Skin of body (tissue), 2 donors: ENCODE measurements around the gene RICTOR. TPM values are rescaled to one million over a fixed set of nuclear protein-coding genes. Genes with fewer than 3 reads are reported as not detected.
"Not testable (repeated sequence)": the region's sequence is repeated elsewhere in the genome, so short reads cannot be mapped to it uniquely, and the experiment has no call there.

Source experiments
- DNase-seq: peaks from one replicate; lab custom pipeline; 2025; lab: John Stamatoyannopoulos, UW
- total RNA-seq: library from RNA; depleted of rRNA; stranded (reverse); fragments of >200 nt; gene quantifications from one replicate; pipeline ENCODE4 v1.2.3, GENCODE V29; 2014

The RICTOR gene
- total RNA-seq, 1 donor from 2014 or later: 55.2 TPM

DNA sequence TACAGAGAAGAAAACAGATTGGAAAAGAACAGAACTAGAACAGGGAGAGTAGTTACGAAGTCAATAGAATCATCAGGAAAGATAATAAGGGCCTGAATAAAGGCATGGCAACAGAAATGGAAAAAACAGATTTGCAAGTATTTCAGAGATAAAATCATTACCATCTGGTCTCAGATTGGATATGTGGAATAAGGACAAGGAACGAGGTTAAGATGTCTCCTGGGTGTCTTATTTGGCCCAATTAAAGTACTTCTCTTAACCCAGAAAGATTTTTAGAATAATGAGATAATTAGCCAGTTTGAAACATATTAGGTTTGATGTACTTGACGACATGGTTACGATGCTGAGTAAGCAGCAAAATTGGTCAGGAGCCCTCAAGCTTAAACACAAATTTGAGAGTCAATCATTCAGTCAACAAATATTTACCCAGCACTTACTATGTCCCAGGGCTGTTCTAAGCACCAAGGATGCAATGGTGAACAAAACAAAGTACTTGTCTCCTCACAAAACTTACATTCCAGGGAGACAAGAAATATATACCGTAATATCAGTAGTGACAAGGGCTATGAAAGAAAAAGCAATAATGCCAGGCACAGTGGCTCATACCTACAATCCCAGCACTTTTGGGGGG, 18.3 kb downstream of the RICTOR start:
- DNase-seq: peak; percentile 60

DNA sequence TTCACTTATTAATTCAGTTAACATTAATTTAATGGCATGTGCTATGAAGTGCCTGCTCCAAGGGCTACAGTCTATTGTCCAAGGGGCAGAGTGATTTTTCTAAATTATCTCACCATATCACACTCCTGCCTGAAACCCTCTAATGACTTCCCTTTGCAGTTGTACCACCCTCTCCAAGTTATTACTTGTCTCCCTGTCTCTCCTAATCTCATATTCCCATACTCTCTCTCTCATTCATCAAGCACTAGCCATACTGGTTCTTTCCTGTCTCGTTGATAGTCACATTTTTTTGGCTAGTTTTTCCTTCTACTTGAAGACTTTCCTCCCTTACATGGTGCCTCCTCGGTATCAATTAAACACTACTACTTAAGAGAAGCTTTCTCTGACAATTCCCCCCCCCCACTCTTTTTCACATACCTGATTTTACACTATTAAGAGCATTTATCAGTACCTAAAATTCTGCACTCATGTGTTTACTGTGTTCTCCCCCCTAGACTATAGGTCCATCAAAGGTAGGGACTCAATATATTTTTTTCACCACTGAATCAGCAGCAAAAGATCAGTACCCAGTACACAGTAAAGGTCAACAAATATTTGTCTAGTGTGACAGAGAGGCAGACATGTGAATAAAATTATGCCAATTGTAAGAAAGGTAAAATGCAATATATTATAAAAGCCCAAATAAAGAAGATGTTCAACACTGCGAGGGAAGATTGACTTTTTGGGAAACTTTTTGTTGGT, 19.0 kb downstream of the RICTOR start:
- no peak for DNase-seq

DNA sequence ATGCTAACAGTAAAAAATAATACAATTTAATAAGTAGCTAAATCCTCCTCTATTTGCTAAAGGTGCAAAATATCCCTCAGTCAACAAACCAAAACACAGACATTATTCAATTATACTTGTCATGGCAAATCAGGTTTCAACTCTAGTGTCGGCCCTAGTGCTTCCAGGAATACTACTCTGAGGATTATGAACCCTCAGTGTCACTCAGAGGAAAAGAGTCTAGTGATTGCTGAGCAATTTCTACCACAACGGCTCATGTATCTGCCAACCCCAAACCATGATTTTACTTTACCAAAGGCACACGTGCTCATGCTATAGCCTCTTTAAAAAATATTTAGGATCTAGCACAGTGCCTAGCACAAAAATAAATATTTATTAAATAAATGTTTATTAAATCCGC, 21.0 kb downstream of the RICTOR start:
- no peak for DNase-seq

DNA sequence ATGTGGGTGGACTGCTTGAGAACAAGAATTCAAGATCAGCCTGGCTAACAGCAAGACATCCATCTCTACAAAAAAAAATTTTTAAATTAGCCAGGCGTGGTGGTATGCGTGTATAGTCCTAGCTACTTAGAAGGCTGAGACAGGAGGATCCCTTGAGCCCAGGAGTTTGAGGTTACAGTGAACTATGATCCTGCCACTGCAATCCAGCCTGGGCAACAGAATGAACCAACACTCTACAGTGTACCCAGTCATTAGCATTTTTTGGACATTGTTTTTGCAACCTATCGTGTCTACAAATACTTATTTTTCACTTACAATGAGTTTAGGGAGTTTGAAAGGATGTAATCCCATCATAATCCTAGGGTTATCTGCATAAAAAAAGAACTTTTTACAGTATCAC, 22.1 kb downstream of the RICTOR start:
- DNase-seq: no peak

DNA sequence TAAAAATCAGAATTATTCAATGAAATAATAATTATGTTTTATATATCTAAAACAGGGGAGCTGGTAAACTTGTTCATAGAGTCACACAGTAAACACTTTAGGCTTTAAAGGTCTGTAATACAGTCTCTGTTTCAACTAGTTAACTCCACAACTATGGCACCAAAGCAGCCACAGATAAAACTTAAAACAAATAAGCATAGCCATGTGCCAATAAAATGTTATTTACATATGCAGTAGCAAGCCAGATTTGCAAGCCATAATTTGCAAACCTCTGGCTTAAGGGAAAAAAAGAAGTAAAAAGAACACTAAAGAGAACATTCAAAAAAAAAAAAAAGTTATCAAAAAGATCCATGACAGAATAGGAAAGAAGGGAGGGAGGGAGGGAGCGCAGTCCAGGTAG, 24.9 kb downstream of the RICTOR start:
- no peak for DNase-seq

DNA sequence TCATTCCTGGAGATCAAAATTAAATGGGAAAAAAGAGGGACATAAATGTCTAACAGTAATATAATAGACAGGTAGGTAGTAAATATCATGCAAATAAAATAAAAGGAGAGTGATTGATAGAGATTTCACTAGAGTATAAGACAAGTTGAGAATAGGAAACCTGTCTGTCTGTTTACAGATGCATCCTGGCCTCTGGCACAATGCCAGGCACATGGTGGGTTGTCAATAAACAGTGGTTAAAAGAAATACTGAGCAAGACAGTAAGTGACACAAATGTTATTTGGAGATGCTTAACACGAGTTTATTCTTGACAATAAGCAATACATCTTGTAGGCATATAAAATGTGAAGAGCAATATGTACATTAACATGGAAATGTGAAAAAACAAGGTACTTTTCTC, 33.3 kb downstream of the RICTOR start:
- no peak for DNase-seq

DNA sequence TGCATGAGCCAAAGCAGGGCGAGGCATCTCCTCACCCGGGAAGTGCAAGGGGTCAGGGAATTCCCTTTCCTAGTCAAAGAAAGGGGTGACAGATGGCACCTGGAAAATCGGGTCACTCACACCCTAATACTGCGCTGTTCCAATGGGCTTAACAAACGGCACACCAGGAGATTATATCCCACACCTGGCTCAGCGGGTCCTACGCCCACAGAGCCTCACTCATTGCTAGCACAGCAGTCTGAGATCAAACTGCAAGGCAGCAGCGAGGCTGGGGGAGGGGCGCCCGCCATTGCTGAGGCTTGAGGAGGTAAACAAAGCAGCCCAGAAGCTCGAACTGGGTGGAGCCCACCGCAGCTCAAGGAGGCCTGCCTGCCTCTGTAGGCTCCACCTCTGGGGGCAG, 39.7 kb downstream of the RICTOR start:
- not testable (repeated sequence) for DNase-seq

DNA sequence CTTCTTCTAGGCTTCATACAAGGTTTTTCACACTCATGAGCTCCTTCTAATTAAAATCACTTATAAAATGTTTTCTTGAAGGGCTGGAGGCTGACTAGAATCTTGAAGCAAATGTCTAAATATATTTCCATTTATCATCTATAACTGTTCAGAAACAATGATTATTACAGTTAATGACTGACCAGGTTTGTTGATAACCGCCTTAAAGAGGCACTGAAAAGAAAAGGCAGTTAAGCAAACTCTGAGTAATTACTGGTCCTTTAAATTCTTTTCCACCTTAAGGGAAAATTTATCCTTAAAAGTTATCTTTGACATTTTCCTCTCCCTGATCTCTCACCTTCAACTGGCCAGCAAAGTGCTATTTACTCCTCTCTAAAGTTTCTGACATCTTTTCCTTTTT, 43.2 kb downstream of the RICTOR start:
- DNase-seq: no peak

DNA sequence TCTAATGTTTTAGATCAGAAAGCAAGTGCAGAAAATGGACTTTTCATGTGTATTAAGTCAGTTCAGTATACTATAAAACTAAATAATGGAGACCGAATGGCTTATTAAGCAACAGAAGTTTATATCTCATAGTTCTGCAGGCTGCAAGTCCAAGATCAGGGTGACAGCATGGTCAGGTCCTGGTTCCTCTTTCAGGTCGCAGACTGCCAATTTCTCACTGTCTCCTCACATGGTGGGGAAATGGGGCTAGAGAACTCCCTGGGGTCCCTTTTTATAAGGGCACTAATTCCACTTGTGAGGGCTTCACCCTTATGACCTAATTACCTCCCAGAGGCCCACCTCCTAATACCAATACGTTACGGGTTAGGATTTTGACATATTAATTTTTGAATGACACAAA, 48.7 kb downstream of the RICTOR start:
- DNase-seq: no peak

DNA sequence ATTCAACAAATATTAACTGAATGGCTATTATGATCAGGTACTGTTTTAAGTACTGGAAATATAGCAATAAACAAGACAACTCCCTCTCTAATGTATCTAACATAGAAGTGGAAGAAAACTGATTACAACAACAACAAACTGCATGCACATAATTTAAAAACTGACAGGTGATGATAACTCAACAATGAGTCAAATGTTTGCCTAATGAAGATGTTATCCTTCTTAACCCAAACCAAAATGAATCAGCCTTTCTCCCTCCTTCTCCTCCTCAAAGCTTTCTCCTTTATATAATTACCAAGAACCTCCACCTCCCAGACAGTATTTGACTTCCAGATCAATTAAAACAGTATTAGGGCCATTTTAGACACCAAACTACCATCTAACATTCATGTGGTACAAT, 49.3 kb downstream of the RICTOR start:
- no peak for DNase-seq

DNA sequence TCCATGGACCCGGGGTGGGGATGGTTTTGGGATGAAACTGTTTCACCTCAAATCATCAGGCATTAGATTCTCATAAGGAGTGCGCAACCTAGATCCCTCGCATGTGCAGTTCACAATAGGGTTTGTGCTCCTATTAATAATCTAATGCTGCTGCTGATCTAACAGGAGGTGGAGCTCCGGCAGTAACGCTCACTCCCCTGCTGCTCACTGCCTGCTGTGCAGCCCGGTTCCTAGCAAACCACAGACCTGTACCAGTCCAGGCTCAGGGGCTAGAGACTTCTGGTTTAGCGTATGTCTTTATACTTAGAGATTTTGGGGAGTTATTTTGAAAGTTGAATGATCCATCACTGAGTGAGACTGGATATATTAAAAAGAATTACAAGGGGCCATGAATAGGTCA, 50.2 kb downstream of the RICTOR start:
- DNase-seq: no peak

DNA sequence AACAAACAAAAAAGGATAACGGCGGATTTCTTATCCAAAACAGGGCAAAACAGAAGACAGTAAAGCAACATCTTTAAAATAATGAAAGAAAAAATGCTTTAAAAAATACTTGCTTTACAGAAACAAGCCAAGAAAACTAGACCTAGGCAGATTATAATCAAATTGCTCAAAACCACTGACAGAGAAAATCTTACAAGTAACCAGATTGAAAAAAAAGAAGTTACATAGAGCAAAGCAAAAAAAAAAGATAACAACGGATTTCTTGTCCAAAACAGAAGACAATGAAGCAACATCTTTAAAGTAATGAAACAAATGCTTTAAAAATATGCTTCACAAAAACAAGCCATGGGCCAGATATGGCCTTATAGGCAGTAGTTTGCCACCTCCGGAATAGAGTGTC, 51.1 kb downstream of the RICTOR start:
- no peak for DNase-seq

DNA sequence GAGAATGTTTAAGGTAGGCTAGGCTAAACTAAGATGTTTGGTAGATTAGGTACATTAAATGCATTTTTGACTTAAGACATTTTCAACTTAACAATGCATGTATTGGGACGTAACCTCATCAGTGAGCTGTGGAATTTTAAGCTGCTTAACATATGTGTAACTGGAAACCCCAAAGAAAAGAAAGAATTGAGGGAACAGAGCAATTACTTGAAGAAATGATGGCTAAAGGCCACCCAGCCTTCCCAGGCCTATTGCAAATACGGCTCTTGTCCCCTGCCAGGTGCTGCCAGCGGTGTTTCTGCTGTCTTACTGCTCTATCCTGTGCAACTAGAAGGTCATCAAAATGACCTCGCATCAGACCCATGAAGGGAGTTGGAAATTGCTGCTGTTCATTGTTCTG, 52.0 kb downstream of the RICTOR start:
- no peak for DNase-seq

DNA sequence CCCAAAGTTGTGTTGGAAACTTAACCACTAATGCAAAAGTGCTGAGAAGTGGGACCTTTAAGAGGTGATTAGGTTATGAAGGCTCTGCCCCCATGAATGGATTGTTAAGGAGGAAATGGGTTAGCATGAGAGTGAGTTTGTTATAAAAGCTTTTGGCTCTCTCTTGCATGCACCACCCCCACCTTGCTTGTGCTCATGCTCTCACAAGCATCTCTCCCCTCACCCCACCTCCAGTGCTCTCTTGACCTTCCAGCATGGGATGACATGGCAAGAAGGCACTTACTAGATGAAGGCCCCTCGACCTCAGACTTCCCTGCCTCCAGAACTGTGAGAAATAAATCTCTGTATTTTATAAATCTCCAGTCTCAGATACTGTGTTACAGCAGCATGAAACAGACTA, 52.8 kb downstream of the RICTOR start:
- no peak for DNase-seq

DNA sequence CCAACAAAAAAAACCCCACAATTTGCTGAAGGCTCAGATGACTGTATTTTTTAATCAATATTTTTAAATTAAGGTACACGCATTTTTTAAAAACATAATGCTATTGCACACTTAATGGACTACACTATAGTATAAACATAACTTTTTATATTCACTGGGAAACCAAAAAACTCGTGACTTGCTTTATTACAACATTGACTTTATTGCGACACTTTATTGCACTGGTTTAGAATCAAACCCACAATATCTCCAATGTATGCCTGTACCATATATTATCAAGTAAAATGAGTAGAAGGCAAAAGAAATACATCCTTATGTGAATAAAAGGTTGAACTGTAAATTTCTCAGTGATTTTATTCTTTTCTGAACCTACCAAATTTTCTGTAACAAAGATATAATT, 53.7 kb downstream of the RICTOR start:
- DNase-seq: no peak

DNA sequence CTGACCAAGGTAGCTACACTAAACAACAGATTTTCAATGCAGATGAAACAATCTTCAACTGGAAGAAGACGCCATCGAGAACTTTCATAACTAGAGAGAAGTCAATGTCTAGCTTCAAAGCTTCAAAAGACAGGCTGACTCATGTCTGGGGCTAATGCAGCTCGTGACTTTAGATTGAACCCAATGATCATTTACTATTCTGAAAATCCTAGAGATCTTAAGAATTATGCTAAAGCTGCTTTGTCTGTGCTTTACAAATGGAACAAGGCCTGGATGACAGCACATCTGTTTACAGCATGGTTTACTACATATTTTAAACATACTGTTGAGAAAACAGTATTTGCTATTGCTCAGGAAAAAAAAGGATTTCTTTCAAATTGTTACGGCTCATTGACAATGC, 54.9 kb downstream of the RICTOR start:
- peak; percentile 55 for DNase-seq

DNA sequence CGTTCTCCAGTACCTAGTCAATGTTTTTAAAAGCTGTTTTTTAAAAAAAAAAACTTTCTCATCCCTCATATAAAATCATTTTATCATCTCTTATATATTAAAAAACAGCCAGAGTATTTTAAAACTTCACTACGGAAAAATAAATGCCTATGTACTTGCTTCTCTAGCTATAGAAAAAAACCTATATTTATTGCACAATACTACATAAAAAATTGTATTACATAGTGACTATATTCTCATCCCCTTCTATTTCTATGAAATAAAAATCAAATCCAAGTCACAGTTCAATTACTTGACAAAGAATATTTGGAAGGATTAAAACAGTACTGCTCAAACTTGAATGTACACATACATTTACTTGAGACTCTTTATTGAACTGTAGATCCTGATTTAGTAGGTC, 56.7 kb downstream of the RICTOR start:
- no peak for DNase-seq

DNA sequence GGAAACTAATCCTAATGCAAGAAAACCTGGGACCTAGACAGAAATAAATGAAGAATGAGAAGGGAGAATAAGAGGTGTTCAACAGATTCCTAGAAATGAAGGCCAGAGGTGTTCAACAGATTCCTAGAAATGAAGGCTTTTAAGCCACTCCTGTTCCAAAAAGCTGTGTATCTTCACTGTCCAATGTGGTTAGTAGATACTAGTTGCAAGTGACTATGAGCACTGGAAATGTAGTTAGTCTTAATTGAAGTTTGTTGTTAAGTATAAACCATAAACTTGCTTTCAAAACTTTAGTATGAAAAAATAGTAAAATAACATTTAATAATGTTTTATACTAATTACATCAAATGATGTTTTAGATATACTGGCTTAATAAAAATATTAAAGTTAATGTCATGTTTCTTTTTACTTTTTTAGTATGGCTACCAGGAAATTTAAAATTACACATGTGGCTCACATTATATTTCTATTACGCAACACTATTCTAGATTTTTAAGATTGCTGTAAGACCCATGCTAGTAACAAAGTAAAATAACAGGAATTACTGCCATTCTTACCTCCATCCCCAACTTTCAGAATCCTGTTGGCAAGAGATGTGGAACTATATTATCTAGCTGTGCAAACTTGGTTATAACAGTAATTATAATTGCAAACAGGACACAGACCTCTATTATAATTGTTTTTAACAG, 57.5 kb downstream of the RICTOR start:
- DNase-seq: no peak

DNA sequence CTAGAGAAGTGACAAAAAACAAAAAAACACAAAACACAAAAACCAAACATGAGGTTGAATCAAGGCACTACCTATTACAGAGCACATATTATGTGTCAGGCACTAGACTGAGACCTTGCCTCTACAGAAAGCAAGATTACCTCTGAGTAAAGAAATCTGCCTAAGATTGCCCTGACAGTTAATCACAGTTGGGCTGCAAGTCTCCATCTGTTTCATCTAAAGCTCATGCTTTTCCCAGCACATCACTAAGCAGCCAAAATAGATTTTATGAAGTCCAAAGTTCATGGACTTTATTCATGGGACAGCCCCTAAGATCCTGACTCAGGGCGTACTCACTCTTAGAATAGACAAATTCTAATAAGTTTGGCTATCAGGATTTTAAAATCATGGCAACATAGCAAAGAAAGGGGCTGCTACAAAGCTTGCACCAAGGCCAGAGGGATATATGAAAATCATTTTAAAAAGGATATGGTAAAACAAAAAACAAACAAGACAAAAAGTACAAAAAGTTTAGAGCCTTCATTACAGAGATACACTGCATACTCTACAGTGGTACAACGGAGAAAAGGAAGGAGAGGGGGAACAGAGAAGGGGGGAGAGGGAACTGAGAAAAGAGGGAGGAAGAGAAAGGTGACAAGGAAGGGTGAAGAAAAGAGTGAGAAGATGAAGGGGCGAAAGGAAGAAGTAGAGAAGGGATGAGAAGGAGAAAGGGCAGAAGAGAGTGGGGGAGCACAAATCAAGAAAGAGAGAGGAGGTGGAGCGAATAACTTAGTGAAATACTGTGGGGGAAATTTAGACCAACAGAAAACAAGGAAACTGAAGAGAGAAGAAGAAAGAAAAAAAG, 58.2 kb downstream of the RICTOR start:
- DNase-seq: no peak

DNA sequence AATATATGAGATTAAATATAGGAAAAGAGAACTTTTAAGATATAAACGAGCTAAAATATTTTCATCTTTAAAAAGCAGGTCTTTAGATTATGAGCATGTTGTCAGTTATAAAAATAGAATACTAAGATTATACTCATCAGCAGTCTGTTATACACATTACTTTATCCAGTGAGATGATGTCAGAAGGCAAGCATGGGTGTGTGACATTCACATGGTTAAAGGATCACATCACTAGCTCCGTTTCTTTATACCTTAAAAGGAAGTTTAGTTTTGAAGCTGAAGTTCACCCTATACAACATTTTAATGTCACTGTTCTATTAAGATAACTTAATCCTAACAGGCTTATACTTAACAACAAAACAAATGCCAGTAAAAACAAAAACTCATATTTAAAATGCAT, 59.6 kb downstream of the RICTOR start:
- peak; percentile 55 for DNase-seq

DNA sequence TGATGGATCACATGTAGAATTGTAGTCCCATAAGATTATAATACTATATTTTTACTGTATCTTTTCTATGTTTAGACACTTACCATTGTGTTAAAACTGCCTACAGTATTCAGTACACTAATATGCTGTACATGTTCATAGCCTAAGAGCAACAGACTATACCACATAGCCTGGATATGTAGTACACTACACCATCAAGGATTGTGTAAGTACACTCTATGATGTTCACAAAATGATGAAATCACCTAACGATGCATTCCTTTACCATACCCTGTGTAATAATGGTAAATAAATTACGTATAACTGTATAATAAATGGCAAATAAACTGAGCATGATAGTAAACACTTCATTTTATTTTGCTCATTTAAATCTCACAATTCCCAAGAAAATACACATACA, 60.3 kb downstream of the RICTOR start:
- DNase-seq: no peak

DNA sequence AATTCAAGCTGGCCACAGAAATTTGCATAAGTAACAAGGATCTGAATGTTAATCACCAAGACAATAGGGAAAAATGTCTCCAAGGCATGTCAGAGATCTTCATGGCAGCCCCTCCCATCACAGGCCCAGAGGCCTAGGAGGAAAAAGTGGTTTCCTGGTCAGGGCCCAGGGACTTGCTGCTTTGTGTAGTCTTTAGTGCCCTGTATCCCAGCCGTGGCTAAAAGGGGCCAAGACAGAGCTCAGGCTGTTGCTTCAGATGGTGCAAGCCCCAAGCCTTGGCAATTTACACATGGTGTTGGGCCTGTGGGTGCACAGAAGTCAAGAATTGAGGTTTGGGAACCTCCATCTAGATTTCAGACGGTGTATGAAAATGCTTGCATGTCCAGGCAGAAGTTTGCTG, 63.2 kb downstream of the RICTOR start:
- not testable (repeated sequence) for DNase-seq
